GM19238 (cell line): ENCODE results near the gene SMG6.

Experiments used
- DNase-seq: peaks from one replicate; pipeline ENCODE4 v3.0.0; 2011; ENCODE audit warnings: low spot score; ENCODE audit not compliant: insufficient read length

SMG6 gene

GRCh38 chr17:2051933-2052559 lies 251.5 kb downstream of the SMG6 start:
- no peak for DNase-seq

- no peak for DNase-seq
These were observed 252.3 kb downstream of the SMG6 start for GRCh38 chr17:2051061-2051932.

GRCh38 chr17:2050300-2051060 lies 253.1 kb downstream of the SMG6 start:
- DNase-seq = peak; percentile 63

GRCh38 chr17:2049333-2050299 lies 254.0 kb downstream of the SMG6 start:
- peak; percentile 85 for DNase-seq

- DNase-seq = no peak
These were observed 254.8 kb downstream of the SMG6 start for GRCh38 chr17:2048805-2049204.

GRCh38 chr17:2047590-2047989 lies 256.0 kb downstream of the SMG6 start:
- no peak for DNase-seq

GRCh38 chr17:2044263-2044894 lies 259.2 kb downstream of the SMG6 start:
- DNase-seq = no peak

GRCh38 chr17:2043785-2044184 lies 259.8 kb downstream of the SMG6 start:
- no peak for DNase-seq

- DNase-seq = no peak
These were observed 260.7 kb downstream of the SMG6 start for GRCh38 chr17:2042933-2043332.

GRCh38 chr17:2042390-2042847 lies 261.2 kb downstream of the SMG6 start:
- no peak for DNase-seq

- DNase-seq = peak; percentile 95
These were observed 261.8 kb downstream of the SMG6 start, which contains the start of gene OVCA2 for GRCh38 chr17:2041561-2042389. OVCA2 (plus strand) TSS chr17:2042022; CDS start chr17:2042048, 26 bp downstream.

- no peak for DNase-seq
These were observed 262.5 kb downstream of the SMG6 start for GRCh38 chr17:2040942-2041560.

GRCh38 chr17:2040219-2040827 lies 263.3 kb downstream of the SMG6 start:
- no peak for DNase-seq

- no peak for DNase-seq
These were observed 266.4 kb downstream of the SMG6 start for GRCh38 chr17:2037155-2037554.

- DNase-seq = no peak
These were observed 267.8 kb downstream of the SMG6 start for GRCh38 chr17:2035541-2036488.

GRCh38 chr17:2034806-2035540 lies 268.6 kb downstream of the SMG6 start:
- no peak for DNase-seq

- no peak for DNase-seq
These were observed 269.4 kb downstream of the SMG6 start for GRCh38 chr17:2034157-2034556.
